Aorta (tissue), 5 donors: ENCODE measurements around the gene AP2A2. TPM values are rescaled to one million over a fixed set of nuclear protein-coding genes. Genes with fewer than 3 reads are reported as not detected.

ENCODE experiments used
- ATAC-seq: fragments of 200-7000 bp; cut with Tn5 transposase; one replicate; pipeline ENCODE4 v1.9.1; 2022; ENCODE audit warnings: moderate library complexity; ENCODE audit not compliant: low FRiP score
- DNase-seq, 2 donors: peaks; one replicate each; pipeline ENCODE4 v3.0.0-alpha.2; 2020
- H3K27ac ChIP-seq, 2 donors: one replicate each; pipeline ENCODE4 v1.5.1; 2013; ENCODE audit warnings: low read length in 2 of 2, mild to moderate bottlenecking in 2 of 2, moderate library complexity in 2 of 2, control low read depth in 1 of 2, inconsistent platforms in 1 of 2, low read depth in 1 of 2
- H3K27me3 ChIP-seq, 2 donors: one replicate each; pipeline ENCODE4 v1.6.1; 2013; ENCODE audit warnings: control low read depth in 1 of 2, low read length in 1 of 2, mild to moderate bottlenecking in 1 of 2, moderate library complexity in 1 of 2; ENCODE audit not compliant: insufficient read depth in 2 of 2, control insufficient read depth in 1 of 2
- H3K36me3 ChIP-seq, 2 donors: one replicate each; pipeline ENCODE4 v1.6.1; 2013; ENCODE audit warnings: control low read depth in 1 of 2, low read length in 1 of 2, mild to moderate bottlenecking in 1 of 2; ENCODE audit not compliant: insufficient read depth in 2 of 2, control insufficient read depth in 1 of 2
- H3K4me1 ChIP-seq, 2 donors: one replicate each; pipeline ENCODE4 v1.6.1; 2013; ENCODE audit warnings: low read length in 2 of 2, control low read depth in 1 of 2, mild to moderate bottlenecking in 1 of 2, moderate library complexity in 1 of 2; ENCODE audit not compliant: insufficient read depth in 2 of 2, control insufficient read depth in 1 of 2
- H3K4me3 ChIP-seq, 2 donors: one replicate each; pipeline ENCODE4 v1.5.1; 2013; ENCODE audit warnings: low read length in 2 of 2, control low read depth in 1 of 2, mild to moderate bottlenecking in 1 of 2
- H3K9me3 ChIP-seq: one replicate; pipeline ENCODE4 v1.6.1; 2013; ENCODE audit warnings: mild to moderate bottlenecking, low read length; ENCODE audit not compliant: control insufficient read depth
- WGBS, 2 donors: extraction: QIAGEN DNeasy Blood & Tissue Kit; methylation state at CpG; one replicate each; pipeline ENCODE4 v1.1.7; 2013; 5-methylcytosine and 5-hydroxymethylcytosine counted together
- intact Hi-C, 2 donors: fragments of 100-400 bp; cut with DNase I; formaldehyde crosslinking; loops; one replicate each; pipeline versions ENCODE4 v1.14.2 to v1.15.0; 2022
- polyA plus RNA-seq, 2 donors: library from polyadenylated mRNA; stranded (reverse); fragments of 200-250 nt; gene quantifications; one replicate each; pipeline ENCODE4 v1.2.3, GENCODE V29; 2013
- total RNA-seq, 2 donors: library from RNA; stranded (reverse); fragmentation: NEBNext Ultra II Directional; extraction: Animal tissue kit (Norgen Biotek cat#: 25700); gene quantifications; one replicate each; pipeline ENCODE4 v1.2.1, GENCODE V29; 2021
- donor health status: healthy with polysubstance abuse.
- donor health status: Bipolar disorder and iron deficiency.
- donor health status: DM: no; HTN: no; CAD: no.
- donor health status: DM: no; HTN: no; CAD: no.
- donor health status: DM: yes; HTN: yes; CAD: no.

Gene AP2A2
- total and polyA plus RNA-seq, 4 donors, result 14.0 to 147 (median 70.3) TPM

DNA sequence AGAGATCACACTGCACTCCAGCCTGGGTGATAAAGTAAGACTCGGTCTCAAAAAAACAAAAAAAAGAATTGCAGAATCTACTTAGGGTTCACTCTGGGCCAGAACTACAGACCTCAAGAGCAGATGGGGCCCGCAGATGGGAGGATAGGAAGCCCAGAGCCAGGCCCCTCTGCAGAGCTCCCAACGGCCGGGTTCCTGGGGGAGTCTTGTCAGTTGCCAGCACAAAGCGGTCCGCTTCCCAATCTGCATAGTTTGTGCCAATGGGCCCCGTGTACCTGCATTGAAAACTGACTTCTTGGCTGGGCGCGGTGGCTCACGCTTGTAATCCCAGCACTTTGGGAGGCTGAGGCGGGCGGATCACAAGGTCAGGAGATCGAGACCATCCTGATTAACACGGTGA is 13.4 kb upstream of the AP2A2 start:
- Histone ChIP-seq H3K36me3 (no peaks in the 10 kb centered on the region), H3K27me3 (no peaks in the 10 kb centered on the region), H3K27ac (no peak overlapping the region), H3K4me3 (no peak overlapping the region), H3K4me1 (peaks cover 0 to 1% of the 10 kb centered on the region in 2 donors), H3K9me3 (no peaks in the 10 kb centered on the region)
- WGBS, 2 donors, result 93 to 96% methylated on average over 12 to 14 of the region's 14 CpGs
- intact Hi-C loops, result loop anchor here in 1 of 2 donors (5.0 kb wide), 1 partner anchor 65 kb away; no protein-coding TSS in a partner anchor
- no peak for DNase-seq
- no peak for ATAC-seq

DNA sequence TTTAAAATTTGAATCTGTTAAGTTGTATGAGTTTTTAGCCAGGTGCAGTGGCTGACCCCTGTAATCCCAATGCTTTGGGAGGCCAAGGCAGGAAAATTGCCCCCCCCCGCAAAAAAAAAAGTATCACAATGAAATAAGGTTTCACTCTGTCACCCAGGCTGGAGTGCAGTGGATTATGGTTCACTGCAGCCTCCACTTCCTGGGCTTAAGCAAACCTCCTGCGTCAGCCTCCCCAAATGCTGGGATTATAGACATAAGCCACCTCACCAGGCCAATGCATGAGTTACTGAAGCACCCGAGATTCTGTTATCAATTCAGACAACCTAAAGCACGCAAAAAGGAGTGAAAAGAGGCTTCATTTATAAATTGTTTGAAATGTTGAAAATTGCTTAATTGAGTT is 12.6 kb upstream of the AP2A2 start:
- Histone ChIP-seq H3K36me3 (no peaks in the 10 kb centered on the region), H3K9me3 (no peaks in the 10 kb centered on the region), H3K27me3 (no peaks in the 10 kb centered on the region), H3K4me1 (peaks cover 0 to 1% of the 10 kb centered on the region in 2 donors), H3K4me3 (no peak overlapping the region), H3K27ac (no peak overlapping the region)
- 92 to 93% methylated on average over 4 of the region's 4 CpGs for WGBS, 2 donors
- DNase-seq, result no peak
- intact Hi-C loops, result loop anchor here in 1 of 2 donors (5.0 kb wide), 1 partner anchor 66 kb away; no protein-coding TSS in a partner anchor
- ATAC-seq, result no peak

DNA sequence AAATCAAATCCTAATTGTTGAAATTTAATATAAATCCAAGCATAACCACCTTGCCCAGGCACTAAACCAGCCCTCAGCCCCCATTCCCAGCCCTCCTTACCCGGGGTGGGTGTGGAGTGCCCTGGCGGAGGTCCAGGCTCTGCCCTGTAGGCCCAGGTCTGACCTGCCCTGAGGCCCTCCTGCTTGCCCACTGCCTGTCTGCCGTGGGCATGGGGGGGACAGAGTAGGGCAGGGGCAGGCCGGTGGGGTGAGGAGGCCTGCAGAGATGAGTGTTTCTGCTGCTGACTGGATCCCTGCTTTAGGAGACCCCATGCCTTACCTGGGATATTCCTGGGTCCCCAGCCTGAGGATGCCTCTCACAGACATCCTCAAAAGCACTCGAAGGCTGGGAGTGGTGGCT is 11.5 kb upstream of the AP2A2 start:
- Histone ChIP-seq H3K9me3 (no peaks in the 10 kb centered on the region), H3K4me1 (peaks cover 0 to 1% of the 10 kb centered on the region in 2 donors), H3K4me3 (no peak overlapping the region), H3K27me3 (no peaks in the 10 kb centered on the region), H3K27ac (no peak overlapping the region), H3K36me3 (no peaks in the 10 kb centered on the region)
- ATAC-seq, result no peak
- 80 to 81% methylated on average over 5 of the region's 5 CpGs for WGBS, 2 donors
- DNase-seq, result no peak
- intact Hi-C loops, result loop anchor here in 1 of 2 donors (5.0 kb wide), 1 partner anchor 67 kb away; no protein-coding TSS in a partner anchor

DNA sequence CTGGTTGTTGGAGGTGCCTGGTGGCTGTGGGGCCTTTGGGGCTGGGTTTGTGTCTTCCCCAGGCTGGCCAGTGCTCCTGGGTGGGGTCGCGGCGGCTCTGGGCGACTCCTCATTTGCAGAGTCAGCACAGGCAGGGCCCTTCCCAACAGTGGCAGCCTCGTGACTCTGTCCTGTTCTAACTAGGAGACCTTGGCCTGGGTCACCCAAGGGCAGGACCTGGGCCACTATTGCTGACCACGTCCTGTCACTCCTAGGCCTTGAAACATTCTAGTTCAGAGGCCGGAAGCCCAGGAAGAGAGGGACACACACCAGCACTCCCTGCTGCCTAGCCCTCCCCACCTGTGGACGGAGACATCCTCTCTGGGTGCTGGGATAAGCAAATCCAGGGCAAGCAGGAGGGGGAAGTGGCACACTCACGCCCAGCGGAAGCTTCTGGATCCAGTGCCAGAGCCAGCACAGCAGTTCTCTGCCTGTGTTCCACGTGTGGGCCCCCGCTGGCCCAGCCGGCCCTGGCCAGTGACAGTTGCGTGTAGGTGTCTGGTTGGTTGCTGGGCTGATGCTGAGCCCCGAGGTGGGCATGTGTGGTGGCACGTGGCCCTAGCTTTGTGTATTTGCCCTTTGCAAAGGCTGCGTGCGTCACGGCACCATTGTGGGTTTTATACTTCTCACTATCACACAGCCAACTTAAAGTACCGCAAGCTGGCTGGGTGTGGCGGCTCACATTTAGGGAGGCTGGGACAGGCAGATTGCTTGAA is 10.7 kb upstream of the AP2A2 start:
- Histone ChIP-seq H3K27me3 (no peaks in the 10 kb centered on the region), H3K4me3 (no peak overlapping the region), H3K4me1 (peaks cover 0 to 1% of the 10 kb centered on the region in 2 donors), H3K9me3 (no peaks in the 10 kb centered on the region), H3K27ac (no peak overlapping the region), H3K36me3 (no peaks in the 10 kb centered on the region)
- DNase-seq, result peak; percentile 80 to 94
- intact Hi-C loops, result loop anchor here in 1 of 2 donors (5.0 kb wide), 1 partner anchor 68 kb away; no protein-coding TSS in a partner anchor
- ATAC-seq, result peak; percentile 36
- WGBS, 2 donors, result 81 to 83% methylated on average over 21 of the region's 21 CpGs

DNA sequence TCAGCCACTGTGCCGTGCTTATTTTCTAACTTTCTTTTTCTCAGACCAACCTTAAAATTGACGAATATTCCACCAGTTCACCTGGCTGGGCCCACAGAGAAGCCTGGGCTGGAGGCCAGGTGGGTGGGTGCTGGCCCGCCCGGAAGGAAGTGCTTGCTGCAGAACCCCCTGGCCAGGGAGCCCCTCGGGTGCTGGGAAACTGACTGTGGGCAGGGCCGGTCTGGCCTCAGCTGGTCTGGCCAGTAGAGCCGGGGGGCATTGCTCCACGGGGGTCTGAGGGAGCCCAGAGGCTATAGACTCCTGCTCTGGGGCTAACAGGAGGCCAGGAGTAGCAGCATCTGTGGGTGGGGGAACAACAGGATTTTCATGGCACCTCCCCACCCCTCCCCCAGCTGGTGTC is 8.2 kb upstream of the AP2A2 start:
- intact Hi-C loops, result no loop called here
- Histone ChIP-seq H3K4me3 (no peak overlapping the region), H3K4me1 (no peaks in the 10 kb centered on the region), H3K27me3 (no peaks in the 10 kb centered on the region), H3K27ac (no peak overlapping the region), H3K36me3 (no peaks in the 10 kb centered on the region), H3K9me3 (no peaks in the 10 kb centered on the region)
- DNase-seq (no peak), ATAC-seq (no peak)
- WGBS, 2 donors, result 87 to 92% methylated on average over 8 of the region's 8 CpGs

DNA sequence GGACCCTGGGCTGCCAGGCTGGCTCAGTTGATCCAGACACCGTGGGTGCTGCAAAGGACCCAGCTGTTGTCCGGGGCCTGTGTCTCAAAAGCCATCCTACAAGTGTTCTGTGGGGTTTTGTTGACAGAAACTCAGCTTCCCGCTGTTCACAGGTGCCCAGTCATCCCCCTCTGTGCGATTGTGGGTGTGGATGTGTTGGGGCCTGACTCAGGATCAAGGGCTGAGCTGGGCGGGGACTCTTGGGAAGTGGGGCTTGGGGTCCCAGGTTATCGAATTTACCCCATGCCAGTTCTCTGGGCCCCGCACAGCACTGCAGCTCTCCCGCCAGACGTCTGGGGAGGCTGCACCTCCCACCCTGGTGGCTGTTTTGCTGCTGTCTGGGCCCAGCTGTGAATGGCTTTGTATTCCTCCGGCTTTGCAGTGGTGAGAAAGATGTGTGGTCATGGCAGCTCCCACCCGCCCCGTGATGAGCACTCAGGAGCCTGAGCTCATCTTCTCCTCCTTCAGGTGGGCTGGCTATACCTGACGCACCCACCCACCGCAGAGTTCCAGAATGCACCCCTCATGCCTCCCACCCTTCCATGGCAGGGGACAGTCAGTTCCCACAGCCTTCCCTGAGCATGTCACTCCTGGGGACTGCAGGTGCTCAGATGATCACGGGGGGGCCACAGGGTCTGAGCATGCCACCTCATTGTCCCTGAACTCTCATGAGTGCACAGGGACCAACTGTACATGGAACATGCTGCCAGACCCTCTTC is 3.6 kb upstream of the AP2A2 start:
- H3K9me3 ChIP-seq, result no peaks in the 10 kb centered on the region
- no peak overlapping the region for H3K4me3 ChIP-seq
- no peaks in the 10 kb centered on the region for H3K36me3 ChIP-seq
- no peaks in the 10 kb centered on the region for H3K4me1 ChIP-seq
- intact Hi-C loops, result loop anchor here in 1 of 2 donors (10.0 kb wide), 1 partner anchor 133 kb away; no protein-coding TSS in a partner anchor
- WGBS, 2 donors, result 80 to 81% methylated on average over 15 of the region's 15 CpGs
- no peak for ATAC-seq
- DNase-seq, result no peak
- H3K27ac ChIP-seq, result no peak overlapping the region
- H3K27me3 ChIP-seq, result no peaks in the 10 kb centered on the region

DNA sequence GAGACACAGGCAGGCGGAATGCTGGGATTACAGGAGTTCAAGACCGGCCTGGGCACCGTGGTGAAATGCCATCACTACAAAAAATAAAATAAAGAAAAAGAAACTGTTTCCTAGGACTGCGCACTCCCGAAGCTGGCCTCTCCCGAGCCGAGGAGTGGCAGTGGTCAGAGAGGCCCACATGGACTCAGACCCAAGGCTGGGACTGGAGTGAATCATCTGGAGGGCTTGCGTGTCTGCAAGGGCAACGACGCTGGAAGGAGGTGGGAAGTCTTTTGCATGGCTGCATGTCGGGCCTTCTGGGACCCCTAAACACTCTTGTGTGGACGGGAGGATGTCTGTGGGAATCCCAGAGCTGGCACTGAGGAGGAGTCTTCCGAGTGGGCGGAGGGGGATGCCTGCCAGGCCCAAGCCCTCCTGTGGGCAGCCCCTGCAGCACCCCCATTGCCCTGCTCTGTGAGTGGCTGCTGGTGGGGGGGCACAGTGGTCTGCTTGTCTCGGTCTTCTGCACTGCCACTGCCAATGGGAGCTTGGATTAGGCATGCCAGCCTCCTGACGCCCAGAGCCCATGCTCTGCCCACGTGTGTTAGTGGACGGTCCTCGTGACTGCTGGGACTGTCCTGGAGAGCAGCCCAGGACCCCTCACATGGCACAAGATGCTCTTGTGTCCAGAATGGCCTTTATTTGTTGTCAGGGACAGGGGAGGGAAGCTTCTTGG is 1.8 kb upstream of the AP2A2 start:
- H3K27me3 ChIP-seq, result no peaks in the 10 kb centered on the region
- H3K36me3 ChIP-seq, result no peaks in the 10 kb centered on the region
- no peak overlapping the region for H3K4me3 ChIP-seq
- no peaks in the 10 kb centered on the region for H3K9me3 ChIP-seq
- WGBS, 2 donors, result 77 to 81% methylated on average over 17 to 19 of the region's 19 CpGs
- ATAC-seq, result no peak
- DNase-seq, result no peak
- intact Hi-C loops, result loop anchor here in 1 of 2 donors (10.0 kb wide), 1 partner anchor 131 kb away; no protein-coding TSS in a partner anchor
- no peaks in the 10 kb centered on the region for H3K4me1 ChIP-seq
- no peak overlapping the region for H3K27ac ChIP-seq

DNA sequence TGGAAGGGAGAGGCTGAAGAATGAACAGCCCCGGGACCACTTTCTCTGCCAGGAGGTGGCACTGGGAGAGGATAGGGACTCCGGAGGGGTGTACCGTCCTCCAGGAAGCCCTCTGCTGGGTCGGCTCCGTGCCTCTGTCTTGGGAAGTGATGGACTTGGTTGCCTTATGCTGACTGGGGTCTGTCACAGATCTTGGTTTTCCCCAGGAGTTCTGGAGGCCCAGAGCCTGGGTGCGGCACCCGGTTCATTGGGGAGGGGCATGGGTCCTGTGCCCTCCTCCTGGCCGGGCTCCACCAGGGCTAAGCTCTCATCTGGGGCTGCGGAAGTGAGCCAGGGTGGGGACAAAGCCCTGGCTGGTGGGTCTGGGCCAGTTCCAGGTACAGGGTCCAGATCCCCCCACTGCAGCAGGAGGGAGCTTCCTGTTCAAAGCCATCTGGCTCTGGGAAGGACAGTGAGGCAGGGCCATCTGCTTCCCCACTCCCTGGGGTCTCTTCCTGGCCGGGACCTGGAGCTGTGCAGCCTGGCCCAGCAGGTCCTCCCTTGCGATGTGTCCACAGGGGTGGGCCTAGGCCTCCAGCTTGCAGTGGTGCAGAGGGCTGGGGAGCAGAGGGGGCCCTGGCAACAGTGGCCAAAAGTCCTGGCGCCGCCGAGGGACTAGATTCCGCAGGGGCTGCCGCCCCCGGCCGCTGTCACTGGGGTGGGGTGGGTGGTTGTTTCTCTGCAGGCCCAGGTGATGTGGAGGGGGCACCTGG is 1.1 kb upstream of the AP2A2 start:
- DNase-seq (no peak), ATAC-seq (peak; percentile 23)
- 68 to 72% methylated on average over 18 of the region's 18 CpGs for WGBS, 2 donors
- H3K27me3 ChIP-seq, result no peaks in the 10 kb centered on the region
- no peaks in the 10 kb centered on the region for H3K36me3 ChIP-seq
- intact Hi-C loops, result loop anchor here (5.0 to 10.0 kb wide), 2 partner anchors 130 to 413 kb away; no protein-coding TSS in a partner anchor
- no peaks in the 10 kb centered on the region for H3K4me1 ChIP-seq
- no peak overlapping the region for H3K27ac ChIP-seq
- no peaks in the 10 kb centered on the region for H3K9me3 ChIP-seq
- H3K4me3 ChIP-seq, result no peak overlapping the region
